ENCODE results near the gene PCSK6.
"Not testable (repeated sequence)": the region's sequence is repeated elsewhere in the genome, so short reads cannot be mapped to it uniquely, and the experiment has no call there.

PCSK6 gene

GRCh38 chr15:101481917-101482525, 7.5 kb downstream of the PCSK6 start:
- no peak for DNase-seq

DNA sequence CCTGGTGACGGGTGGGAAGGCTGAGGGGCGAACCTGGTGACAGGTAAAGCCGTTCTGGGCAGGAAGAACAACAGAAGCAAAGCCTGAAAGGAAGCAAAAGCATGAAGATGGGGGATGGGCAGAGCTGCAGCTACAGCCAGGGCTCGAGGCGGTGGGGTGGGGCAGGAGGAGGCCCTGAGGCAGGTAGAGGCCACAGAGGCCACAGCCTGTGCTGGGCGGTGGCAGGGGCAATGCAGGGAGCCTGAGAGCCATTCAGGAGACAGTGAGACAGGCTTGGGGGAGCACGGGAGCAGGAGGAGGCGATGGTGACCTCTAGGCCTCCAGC, 8.2 kb downstream of the PCSK6 start:
- no peak for DNase-seq

DNA sequence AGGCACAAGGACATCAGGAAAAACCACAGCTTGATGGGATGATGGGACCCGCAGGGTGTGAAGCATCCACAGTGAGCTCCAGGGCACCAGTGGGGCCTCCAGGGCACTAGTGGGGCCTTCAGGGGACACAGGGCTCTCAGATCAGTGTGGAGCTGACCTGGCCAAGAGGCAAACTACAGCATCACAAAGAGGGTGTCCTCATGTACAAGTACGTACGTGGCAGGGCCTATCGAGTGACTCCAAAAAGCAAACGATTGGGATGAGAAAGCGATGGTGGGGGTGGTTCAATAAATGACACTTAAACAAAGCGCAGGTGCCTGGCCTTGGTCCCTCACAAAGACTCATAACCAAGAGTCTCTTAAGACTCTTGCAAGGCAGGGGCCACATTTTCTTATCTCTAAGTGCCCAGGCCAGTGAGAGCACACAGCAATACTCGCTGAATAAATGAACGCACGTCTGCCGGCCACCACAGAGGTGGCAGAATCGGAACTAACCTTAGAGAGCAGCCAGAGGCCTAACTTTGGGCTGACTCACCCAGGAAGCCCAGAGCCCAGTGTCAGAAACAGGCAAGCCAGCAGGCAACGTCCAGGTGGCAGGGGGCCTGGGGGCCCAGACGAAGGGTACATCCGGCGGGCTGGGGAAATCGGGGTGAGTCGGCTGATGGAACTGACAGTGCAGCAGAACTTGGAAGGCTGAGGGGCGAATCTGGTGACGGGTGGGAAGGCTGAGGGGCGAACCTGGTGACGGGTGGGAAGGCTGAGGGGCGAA, 8.7 kb downstream of the PCSK6 start:
- no peak for DNase-seq

DNA sequence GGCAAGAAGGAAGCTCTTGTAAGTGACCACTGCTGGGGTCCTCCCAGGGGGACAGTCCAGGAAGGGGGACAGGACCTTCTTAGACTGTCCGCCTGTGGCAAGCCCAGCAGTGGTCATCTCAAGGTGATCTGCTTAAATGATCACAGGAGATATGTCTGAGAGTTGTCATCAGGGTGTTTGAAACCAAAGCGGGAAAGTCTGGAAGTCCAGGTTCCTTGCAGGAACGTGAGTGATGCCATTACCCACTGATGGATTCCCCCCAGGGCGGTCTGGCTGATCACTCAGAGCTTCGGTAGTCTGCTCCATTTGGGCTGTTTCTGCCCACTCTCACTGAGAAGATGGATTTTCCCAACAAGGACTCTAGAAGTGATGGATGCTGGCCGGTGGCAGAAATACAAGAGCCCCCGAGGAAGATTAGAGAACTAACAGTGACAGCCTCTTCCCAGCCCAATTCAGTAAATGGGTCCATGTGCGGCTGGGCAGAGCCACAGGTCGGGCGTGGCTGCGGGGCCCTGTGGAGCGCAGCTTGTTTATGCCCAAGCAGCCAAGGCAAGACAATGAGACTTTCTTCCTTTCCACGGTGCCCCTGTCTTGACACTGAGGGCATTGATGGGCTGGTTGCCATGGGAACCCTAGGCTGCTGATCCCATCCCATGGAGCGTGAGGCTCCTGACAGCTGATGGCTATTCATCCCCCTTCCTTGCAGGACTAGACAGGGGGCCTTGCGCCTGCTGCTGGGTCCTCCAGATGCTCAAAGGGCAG, 9.5 kb downstream of the PCSK6 start:
- DNase-seq, result no peak

- no peak for DNase-seq
Measured at GRCh38 chr15:101479342-101479845, 10.1 kb downstream of the PCSK6 start.

DNA sequence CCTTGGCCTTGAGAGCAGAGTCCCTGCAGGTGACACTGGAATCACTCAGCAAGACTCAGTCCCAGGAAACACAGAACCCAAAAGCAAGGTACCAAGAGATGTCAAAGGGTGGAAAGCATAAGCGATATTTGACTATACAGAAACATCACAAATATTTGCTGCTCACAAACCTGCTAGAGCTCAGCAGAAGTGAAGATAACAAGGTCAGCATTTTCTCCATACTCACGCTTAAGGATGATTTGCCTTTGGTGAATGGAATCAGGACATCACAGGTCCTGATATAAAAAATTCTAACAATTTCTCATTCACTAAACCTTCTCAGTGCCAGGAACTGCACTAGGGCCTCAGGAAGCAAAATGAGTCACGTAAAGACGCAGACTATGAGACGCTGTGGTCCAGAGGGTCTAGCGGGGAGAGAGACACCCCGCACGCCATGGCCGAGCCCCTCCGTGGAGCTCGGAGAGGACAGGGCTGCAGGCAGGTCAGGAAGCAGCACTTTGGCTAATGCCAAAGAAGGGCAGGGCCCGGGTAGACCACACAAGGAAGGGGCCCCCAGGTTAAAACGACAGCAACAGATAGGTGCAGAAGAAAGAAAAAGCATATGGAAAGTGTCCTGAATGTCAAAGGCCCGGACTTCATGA, 10.7 kb downstream of the PCSK6 start:
- no peak for DNase-seq

DNA sequence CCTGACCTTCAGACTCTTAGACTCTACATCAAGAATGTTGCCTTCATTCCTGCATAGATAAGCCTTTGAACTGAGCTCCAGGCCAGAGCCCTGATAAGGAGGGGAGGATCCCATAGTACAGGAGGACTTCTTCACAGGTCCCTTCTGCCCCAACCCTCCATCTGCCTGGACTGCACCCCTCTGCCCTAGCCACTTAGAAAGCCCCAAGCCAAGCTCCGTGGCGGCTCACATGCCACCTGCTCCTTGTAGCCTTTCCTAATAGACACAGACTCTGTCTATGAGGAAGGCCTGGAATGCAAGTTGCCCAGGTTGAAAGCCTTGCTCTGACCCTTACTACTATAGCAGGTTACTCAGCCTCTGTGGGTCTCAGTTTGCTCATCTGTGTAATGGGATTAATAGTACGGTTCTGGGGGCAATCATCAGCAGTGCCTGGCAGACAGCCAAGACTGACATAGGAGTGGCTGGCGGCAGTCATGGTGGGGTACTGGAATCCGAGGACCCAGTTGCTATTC, 11.6 kb downstream of the PCSK6 start:
- DNase-seq, result no peak

GRCh38 chr15:101476756-101477155, 12.8 kb downstream of the PCSK6 start:
- no peak for DNase-seq

GRCh38 chr15:101474983-101475382, 14.5 kb downstream of the PCSK6 start:
- no peak for DNase-seq

GRCh38 chr15:101474233-101474632, 15.3 kb downstream of the PCSK6 start:
- DNase-seq, result no peak

GRCh38 chr15:101472033-101472432, 17.5 kb downstream of the PCSK6 start:
- no peak for DNase-seq

DNA sequence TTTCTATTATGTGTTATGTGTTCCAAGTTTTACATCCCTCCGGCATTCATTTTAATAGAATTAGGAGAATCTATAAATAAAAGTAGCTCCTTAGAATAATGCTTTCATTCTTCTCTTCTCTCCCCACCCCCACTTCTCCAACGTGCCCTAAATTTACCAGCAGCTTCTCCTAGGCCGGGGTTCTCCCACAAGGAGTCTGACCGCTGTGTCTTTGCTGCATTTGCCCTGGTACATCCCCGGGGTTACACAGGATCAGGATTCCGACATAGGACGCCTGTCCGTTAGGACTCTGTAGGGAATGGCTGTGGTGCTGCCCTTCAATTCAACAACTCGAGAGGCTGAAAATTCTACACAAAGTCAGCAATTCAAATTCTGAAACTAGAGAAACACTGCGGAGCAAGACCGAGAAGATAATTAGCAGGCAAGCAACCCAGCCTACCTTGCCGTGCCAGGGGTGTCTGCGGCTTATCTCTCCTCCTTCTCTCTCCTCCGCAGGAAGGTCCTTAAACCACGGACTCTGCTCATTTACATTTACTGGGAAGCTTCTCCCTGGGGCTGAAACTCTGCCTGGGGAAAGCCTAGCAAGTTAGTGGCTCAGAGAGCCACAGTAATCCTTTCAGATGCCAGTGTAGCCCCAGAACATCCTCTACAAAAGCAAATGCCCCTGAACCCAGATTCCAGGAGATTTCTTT, 18.8 kb downstream of the PCSK6 start:
- no peak for DNase-seq

DNA sequence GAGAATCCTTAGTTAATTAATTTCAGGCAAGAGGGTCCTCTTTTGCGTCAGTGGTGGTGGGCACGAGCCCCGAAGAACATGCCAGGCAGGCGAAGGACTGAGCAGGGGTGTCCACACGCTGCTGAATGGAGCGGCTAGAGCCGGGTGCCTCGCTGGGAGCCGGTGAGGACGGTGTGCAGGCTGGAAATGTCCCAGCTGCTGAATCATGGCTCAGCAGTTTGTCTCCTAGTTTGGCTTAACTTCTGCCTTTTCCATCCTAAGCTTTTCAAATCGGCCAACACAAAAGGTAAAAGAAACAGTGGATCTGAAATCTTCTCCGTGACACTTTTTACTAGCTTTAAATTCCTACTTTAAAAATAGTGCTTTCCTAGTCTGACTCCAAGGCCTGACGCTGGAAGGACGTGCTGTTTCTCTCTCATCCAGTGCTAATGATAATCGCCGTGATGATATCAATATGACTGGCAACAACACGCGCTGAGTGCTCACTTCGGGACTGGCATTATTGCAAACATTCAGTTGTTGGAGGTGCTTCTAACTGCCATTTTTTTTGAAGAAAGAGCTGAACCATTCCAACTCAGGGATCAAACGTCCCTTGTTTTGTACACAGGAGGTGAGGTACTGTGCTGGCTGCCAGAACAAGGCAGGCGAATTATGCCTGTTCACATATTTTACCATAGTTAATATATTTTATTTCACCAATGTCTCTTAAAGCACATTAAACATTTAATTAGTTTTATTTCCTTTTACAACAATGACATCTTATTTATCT, 19.8 kb downstream of the PCSK6 start:
- DNase-seq, result no peak

DNA sequence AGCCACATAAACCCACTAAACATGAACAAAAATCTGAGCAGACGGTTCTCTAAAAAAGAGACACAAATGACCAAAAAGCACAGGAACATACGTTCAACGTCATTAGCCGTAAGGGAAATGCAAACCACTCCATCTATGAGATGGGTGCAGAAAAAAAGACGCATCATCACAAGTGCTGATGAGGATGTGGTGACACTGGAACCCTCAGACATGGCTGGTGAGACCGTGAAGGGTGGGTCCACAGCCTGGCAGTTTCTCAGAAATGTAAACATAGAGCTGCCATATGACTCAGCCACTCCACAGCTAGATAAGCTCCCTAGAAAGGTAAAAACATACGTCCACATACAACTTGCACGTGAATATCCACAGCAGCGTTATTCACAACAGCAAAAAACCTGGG, 23.3 kb downstream of the PCSK6 start:
- no peak for DNase-seq

GRCh38 chr15:101464999-101465669, 24.4 kb downstream of the PCSK6 start:
- no peak for DNase-seq

- no peak for DNase-seq
Measured at GRCh38 chr15:101464256-101464998, 25.1 kb downstream of the PCSK6 start.

GRCh38 chr15:101463696-101464095, 25.8 kb downstream of the PCSK6 start:
- not testable (repeated sequence) for DNase-seq

DNA sequence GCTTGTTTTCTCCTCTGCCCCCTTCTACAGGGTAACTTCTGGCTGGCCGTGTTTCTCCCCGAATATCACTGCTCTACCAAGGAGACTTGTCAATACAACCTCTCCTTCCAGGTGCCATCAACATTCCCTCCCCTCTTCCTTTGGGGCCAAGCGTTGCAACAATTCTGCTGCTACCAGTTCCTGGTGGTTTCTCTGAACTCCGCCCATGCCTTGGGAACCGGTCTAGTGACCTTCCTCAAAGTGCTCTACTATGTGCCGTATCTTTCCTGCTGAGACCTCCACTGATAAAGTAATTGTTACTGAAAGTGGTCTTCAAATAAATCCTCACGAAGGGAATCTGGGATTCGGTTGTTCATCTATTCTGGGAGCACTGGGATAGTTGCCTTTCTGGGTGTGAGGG, 26.2 kb downstream of the PCSK6 start:
- no peak for DNase-seq

DNA sequence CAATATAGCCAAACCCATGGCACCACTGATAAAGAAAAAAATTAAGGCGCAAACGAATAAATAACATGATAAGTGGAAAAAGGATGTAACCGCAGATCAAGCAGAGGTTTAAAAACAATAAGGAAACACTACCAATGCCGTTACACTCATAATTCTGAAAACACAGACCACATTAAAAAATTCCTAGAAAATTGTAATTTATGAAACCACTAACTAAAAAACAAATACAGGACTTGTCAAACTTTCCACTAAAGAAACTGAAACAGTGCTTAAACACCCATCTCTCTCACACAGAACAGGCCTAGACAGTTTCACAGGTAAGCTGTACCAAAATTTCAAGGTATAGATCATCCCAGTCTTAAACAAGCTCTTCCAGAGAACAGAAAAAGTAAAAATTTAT, 28.4 kb downstream of the PCSK6 start:
- no peak for DNase-seq

- DNase-seq, result no peak
Measured at GRCh38 chr15:101459579-101460300, 29.8 kb downstream of the PCSK6 start.
